Colonic mucosa (tissue), 4 donors: ENCODE results near the gene RECK. TPM values are rescaled to one million over a fixed set of nuclear protein-coding genes. Genes with fewer than 3 reads are reported as not detected.

Experiments
- DNase-seq: peaks from one replicate; pipeline ENCODE4 v3.0.0-alpha.2; 2020
- H3K27ac ChIP-seq: fragments of 200-600 bp; one replicate; pipeline ENCODE4 v1.8.0; 2021
- H3K27me3 ChIP-seq: fragments of 200-600 bp; one replicate; pipeline ENCODE4 v1.8.0; 2021
- H3K36me3 ChIP-seq: fragments of 200-600 bp; one replicate; pipeline ENCODE4 v1.8.0; 2021
- H3K4me1 ChIP-seq: fragments of 200-600 bp; one replicate; pipeline ENCODE4 v1.8.0; 2021; ENCODE audit warnings: mild to moderate bottlenecking
- H3K4me3 ChIP-seq: fragments of 200-600 bp; one replicate; pipeline ENCODE4 v1.8.0; 2021
- H3K9ac ChIP-seq, 2 donors: one replicate each; pipeline ENCODE4 v1.7.0; 2013; ENCODE audit warnings: control low read depth in 2 of 2, low read depth in 2 of 2, low read length in 2 of 2
- H3K9me3 ChIP-seq: fragments of 200-600 bp; one replicate; pipeline ENCODE4 v1.8.0; 2021
- CTCF ChIP-seq: fragments of 200-600 bp; IDR thresholded peaks from one replicate; pipeline ENCODE4 v1.8.0; 2022; ENCODE audit warnings: antibody characterized with exemption, mild to moderate bottlenecking
- intact Hi-C: fragments of 100-400 bp; cut with DNase I; formaldehyde crosslinking; loops from one replicate; pipeline ENCODE4 v1.14.1; 2022
- total RNA-seq, 2 donors: library from RNA; stranded (reverse); fragmentation: NEBNext Ultra II Directional in 1 of 2; extraction: Animal tissue kit (Norgen Biotek cat#: 25700) in 1 of 2; gene quantifications; one replicate each; pipeline ENCODE4 v1.2.1, GENCODE V29; 2021
- donor health status: healthy.
- donor health status: DM: no; HTN: no; CAD: no.
- donor health status: DM: no; HTN: no; CAD: no.

RECK gene
- total RNA-seq, 2 donors from 2014 or later = 1.6 to 4.5 TPM

DNA sequence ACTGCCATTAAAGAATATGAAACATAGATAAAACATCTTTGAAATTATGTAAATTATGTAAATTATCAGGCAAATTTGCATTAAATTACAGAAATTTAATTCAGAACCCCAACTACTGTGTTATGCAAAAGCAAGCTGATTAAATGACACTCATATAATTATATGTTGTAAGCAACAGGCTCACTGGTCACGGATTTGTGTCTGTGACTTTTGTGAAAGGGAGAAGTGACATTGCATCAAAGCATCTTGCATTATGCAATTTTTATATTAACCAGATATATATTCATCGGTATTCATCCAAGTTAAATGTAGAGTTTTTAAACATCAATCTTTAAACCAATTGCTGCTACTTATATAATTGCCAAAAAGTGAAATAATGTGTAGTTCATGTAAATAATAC is 86.8 kb downstream of the RECK start:
- no peak for TF ChIP-seq CTCF
- intact Hi-C loops = no loop called here
- Histone ChIP-seq H3K4me1 (peaks cover 23% of the 10 kb centered on the region), H3K27me3 (no peaks in the 10 kb centered on the region), H3K27ac (no peak overlapping the region), H3K36me3 (no peaks in the 10 kb centered on the region), H3K9ac (no peak overlapping the region), H3K9me3 (no peaks in the 10 kb centered on the region), H3K4me3 (no peak overlapping the region)
- no peak for DNase-seq

DNA sequence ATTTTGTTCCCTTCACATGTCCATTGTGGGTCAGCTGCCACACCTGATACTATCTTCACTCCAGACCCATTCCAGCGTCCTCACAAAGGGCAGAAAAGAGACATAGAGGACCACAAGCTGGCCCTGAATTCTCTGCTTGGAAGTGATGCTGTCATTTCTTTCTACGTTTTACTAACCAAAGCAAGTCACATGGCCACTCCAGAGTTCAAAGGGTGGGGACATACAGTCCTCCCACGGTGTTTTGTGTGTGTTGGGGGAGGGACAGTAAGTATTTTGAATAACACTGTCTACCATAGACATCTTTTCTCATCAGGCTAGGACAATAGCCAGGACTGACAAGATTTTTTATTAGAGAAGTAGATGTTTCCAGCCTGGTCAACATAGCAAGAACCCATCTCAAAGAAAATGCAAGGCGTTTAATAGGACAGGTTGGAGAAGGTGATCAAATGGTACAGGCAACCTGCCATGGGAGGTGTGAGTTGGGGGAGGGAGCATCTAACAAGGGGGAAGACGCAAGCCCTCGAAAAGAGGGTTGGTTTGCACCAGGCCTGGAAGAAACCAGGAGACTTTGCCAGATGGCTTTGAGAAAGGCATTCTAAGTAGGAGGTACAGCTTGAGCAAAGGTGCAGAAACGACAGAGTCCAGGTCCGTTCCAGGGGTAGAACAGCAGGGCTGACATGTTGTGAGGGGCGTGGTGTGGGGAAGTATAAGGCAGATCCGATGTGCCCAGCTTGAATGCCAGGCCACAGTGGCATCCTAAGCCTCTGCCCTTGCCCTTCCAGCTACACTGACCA is 88.5 kb downstream of the RECK start:
- peaks cover 23% of the 10 kb centered on the region for H3K4me1 ChIP-seq
- peak overlapping the region; percentile 68 for H3K27ac ChIP-seq
- H3K9ac ChIP-seq = no peak overlapping the region
- peak; percentile 54 for DNase-seq
- intact Hi-C loops = no loop called here
- no peak overlapping the region for H3K4me3 ChIP-seq
- no peaks in the 10 kb centered on the region for H3K36me3 ChIP-seq
- no peaks in the 10 kb centered on the region for H3K27me3 ChIP-seq
- TF ChIP-seq CTCF = no peak
- no peaks in the 10 kb centered on the region for H3K9me3 ChIP-seq

GRCh38 chr9:36126016-36126730 is 89.5 kb downstream of the RECK start:
- Histone ChIP-seq H3K4me1 (peaks cover 23% of the 10 kb centered on the region), H3K27ac (peak overlapping the region; percentile 68), H3K27me3 (no peaks in the 10 kb centered on the region), H3K9me3 (no peaks in the 10 kb centered on the region), H3K9ac (peak overlapping the region in 1 of 2 donors; percentile 59), H3K36me3 (no peaks in the 10 kb centered on the region), H3K4me3 (no peak overlapping the region)
- no peak for TF ChIP-seq CTCF
- DNase-seq = peak; percentile 82
- intact Hi-C loops = no loop called here

DNA sequence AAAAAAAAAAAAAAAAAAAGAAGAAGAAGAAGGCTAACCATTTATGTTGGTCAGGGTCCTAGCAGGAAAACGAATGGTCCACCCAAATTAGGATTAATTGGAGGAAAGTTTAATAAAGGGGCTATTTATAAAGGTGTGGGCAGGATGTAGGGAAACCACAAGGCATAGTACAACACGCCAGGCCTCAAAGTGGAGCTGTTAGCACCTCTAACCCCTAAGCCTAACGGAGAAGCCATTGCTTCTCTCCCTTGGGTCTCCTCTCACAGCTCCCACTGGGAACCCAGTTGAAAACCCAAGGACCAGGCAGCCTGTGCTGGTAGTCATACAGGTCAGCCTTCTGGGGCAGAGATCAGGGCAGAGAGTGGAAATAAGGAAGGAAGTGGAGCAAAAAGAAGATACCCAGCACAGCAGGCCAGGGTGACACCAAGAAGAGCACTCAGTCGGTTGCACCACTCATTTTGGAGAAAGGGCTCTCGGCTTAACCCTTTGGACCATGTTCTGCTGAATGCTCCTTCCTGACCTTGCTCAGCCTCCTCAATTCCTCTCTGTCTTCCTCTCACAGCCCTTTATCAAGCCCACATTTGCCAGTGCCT is 91.0 kb downstream of the RECK start:
- H3K36me3 ChIP-seq = no peaks in the 10 kb centered on the region
- TF ChIP-seq CTCF = no peak
- peak overlapping the region in 1 of 2 donors; percentile 41 for H3K9ac ChIP-seq
- peaks cover 23% of the 10 kb centered on the region for H3K4me1 ChIP-seq
- DNase-seq = no peak
- intact Hi-C loops = no loop called here
- H3K4me3 ChIP-seq = no peak overlapping the region
- no peaks in the 10 kb centered on the region for H3K27me3 ChIP-seq
- peak overlapping the region; percentile 68 for H3K27ac ChIP-seq
- no peaks in the 10 kb centered on the region for H3K9me3 ChIP-seq

GRCh38 chr9:36128349-36128748 is 91.6 kb downstream of the RECK start:
- peaks cover 23% of the 10 kb centered on the region for H3K4me1 ChIP-seq
- DNase-seq = no peak
- H3K4me3 ChIP-seq = no peak overlapping the region
- peak overlapping the region in 1 of 2 donors; percentile 41 for H3K9ac ChIP-seq
- intact Hi-C loops = no loop called here
- no peak overlapping the region for H3K27ac ChIP-seq
- H3K36me3 ChIP-seq = no peaks in the 10 kb centered on the region
- no peaks in the 10 kb centered on the region for H3K9me3 ChIP-seq
- H3K27me3 ChIP-seq = no peaks in the 10 kb centered on the region
- no peak for TF ChIP-seq CTCF
